Measurements from ENCODE around the gene GRXCR1.

DNA sequence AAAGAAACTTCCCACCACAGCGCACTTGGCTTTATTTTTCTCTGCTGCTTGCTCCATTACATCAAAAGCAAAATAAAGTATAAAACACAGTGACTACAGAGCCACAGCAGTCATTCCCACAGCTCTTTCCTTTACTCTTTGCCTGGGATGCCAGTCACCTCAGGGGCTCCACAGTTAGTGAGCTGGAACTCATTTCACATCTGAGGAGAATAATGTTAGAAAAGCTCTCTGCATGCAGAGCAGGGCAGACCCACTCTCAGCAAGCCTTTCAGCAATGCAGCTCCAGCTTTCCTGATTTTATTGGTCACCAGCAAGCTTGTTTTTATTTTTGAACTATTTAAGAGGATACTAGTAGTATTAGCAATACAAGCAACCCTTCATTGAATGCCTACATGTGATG, 13.8 kb downstream of the GRXCR1 start:
- TF ChIP-seq, protein P1, sequence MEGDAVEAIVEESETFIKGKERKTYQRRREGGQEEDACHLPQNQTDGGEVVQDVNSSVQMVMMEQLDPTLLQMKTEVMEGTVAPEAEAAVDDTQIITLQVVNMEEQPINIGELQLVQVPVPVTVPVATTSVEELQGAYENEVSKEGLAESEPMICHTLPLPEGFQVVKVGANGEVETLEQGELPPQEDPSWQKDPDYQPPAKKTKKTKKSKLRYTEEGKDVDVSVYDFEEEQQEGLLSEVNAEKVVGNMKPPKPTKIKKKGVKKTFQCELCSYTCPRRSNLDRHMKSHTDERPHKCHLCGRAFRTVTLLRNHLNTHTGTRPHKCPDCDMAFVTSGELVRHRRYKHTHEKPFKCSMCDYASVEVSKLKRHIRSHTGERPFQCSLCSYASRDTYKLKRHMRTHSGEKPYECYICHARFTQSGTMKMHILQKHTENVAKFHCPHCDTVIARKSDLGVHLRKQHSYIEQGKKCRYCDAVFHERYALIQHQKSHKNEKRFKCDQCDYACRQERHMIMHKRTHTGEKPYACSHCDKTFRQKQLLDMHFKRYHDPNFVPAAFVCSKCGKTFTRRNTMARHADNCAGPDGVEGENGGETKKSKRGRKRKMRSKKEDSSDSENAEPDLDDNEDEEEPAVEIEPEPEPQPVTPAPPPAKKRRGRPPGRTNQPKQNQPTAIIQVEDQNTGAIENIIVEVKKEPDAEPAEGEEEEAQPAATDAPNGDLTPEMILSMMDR (IDR thresholded peaks at IDR 0.05), result no peak
- TF ChIP-seq POLR2A (IDR thresholded peaks at IDR 0.05; ENCODE audit: low read depth), result no peak
